ENCODE results near the gene GAPVD1. TPM values are rescaled to one million over a fixed set of nuclear protein-coding genes. Genes with fewer than 3 reads are reported as not detected.
"Not testable (repeated sequence)": the region's sequence is repeated elsewhere in the genome, so short reads cannot be mapped to it uniquely, and the experiment has no call there.

GAPVD1 gene
- total RNA-seq, 2 donors from 2014 or later = 34.4 to 50.1 TPM

DNA sequence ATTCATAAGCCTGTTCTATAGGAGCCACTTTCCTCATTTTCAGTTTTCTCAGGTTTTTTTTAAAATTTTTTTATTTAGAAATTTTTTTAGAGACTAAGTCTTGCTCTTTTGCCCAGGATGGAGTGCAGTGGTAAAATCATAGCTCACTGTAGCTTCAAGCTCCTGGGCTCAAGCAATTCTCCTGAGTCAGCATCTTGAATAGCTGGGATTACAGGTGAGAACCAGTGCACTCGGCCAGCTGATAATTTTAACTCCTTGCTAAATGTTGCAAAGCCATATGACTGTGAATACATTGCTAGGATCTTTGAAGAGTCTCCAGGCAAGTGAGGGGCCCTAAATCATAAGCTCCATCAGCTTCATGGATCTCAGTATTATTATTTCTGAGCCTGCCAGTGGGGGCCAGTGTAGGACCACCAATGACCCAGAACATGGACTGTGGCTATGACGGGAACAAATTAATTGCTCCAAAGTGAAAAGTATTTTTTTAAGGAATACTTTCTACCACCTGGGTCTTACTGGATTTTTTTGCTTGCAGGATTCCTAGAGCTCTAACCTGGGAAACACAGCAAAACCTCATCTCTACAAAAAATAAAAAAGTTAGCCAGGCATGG, 5.7 kb upstream of the GAPVD1 start:
- no peaks in the 10 kb centered on the region for H3K36me3 ChIP-seq
- H3K27me3 ChIP-seq (replicated peaks; ENCODE audit: insufficient read depth) = no peaks in the 10 kb centered on the region
- 15% methylated on average over 2 of the region's 2 CpGs for WGBS
- TF ChIP-seq, protein P1, sequence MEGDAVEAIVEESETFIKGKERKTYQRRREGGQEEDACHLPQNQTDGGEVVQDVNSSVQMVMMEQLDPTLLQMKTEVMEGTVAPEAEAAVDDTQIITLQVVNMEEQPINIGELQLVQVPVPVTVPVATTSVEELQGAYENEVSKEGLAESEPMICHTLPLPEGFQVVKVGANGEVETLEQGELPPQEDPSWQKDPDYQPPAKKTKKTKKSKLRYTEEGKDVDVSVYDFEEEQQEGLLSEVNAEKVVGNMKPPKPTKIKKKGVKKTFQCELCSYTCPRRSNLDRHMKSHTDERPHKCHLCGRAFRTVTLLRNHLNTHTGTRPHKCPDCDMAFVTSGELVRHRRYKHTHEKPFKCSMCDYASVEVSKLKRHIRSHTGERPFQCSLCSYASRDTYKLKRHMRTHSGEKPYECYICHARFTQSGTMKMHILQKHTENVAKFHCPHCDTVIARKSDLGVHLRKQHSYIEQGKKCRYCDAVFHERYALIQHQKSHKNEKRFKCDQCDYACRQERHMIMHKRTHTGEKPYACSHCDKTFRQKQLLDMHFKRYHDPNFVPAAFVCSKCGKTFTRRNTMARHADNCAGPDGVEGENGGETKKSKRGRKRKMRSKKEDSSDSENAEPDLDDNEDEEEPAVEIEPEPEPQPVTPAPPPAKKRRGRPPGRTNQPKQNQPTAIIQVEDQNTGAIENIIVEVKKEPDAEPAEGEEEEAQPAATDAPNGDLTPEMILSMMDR (IDR thresholded peaks at IDR 0.05) = peak in 3 of 4 experiments; percentile 12 to 40 (median 36)
- TF ChIP-seq POLR2A (IDR thresholded peaks at IDR 0.05) = no peak
- no peak overlapping the region for H3K4me3 ChIP-seq
- H3K4me1 ChIP-seq (replicated peaks) = no peaks in the 10 kb centered on the region
- DNase-seq (ENCODE audit: low spot score) = peak; percentile 16
- H3K9me3 ChIP-seq = no peaks in the 10 kb centered on the region
- no peak overlapping the region for H3K27ac ChIP-seq
- intact Hi-C loops (cut with DNase I) = no loop called here

- TF ChIP-seq, protein P1 (IDR thresholded peaks at IDR 0.05) = no peak
- no peak for TF ChIP-seq POLR2A (IDR thresholded peaks at IDR 0.05)
- TF ChIP-seq POLR2AphosphoS5 (IDR thresholded peaks at IDR 0.05) = no peak
- 89% methylated on average over 6 of the region's 6 CpGs for WGBS
- intact Hi-C loops (cut with DNase I) = no loop called here
- no peak overlapping the region for H3K27ac ChIP-seq
- no peak overlapping the region for H3K4me3 ChIP-seq
- no peaks in the 10 kb centered on the region for H3K4me1 ChIP-seq (replicated peaks)
- H3K9me3 ChIP-seq = no peaks in the 10 kb centered on the region
- no peaks in the 10 kb centered on the region for H3K27me3 ChIP-seq (replicated peaks; ENCODE audit: insufficient read depth)
- no peak for DNase-seq (ENCODE audit: low spot score)
- H3K36me3 ChIP-seq = no peaks in the 10 kb centered on the region
Observed at GRCh38 chr9:125258160-125258785, 3.4 kb upstream of the GAPVD1 start.

GRCh38 chr9:125258832-125259534, 2.6 kb upstream of the GAPVD1 start:
- Histone ChIP-seq H3K4me3 (no peak overlapping the region), H3K36me3 (no peaks in the 10 kb centered on the region), H3K27me3 (replicated peaks; ENCODE audit: insufficient read depth) (no peaks in the 10 kb centered on the region), H3K27ac (no peak overlapping the region), H3K9me3 (no peaks in the 10 kb centered on the region), H3K4me1 (replicated peaks) (no peaks in the 10 kb centered on the region)
- 75% methylated on average over 2 of the region's 2 CpGs for WGBS
- TF ChIP-seq POLR2A (IDR thresholded peaks at IDR 0.05) (no peak), POLR2AphosphoS5 (IDR thresholded peaks at IDR 0.05) (no peak)
- intact Hi-C loops (cut with DNase I) = no loop called here
- no peak for DNase-seq (ENCODE audit: low spot score)

DNA sequence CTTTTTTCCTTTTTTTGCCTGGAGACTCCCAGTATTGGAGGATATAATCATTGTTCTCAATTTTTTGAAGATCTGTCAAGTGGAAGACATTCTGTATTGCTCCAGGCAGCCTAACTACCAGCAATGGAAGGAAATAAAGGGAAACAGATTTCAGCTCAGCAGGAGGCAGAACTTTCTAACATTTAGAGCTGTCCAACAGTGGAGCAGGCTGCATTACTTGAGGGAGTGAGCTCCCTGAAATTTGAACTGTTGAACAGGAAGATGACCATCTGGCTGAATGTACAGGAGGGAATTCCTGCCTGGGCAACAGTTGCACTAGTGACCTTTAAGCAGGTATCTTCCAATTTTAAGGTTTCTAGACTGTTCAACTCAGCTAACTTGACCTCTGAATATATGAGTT, 1.1 kb upstream of the GAPVD1 start:
- DNase-seq (ENCODE audit: low spot score) = no peak
- H3K4me1 ChIP-seq (replicated peaks) = no peaks in the 10 kb centered on the region
- TF ChIP-seq POLR2A (IDR thresholded peaks at IDR 0.05) (no peak), POLR2AphosphoS5 (IDR thresholded peaks at IDR 0.05) (no peak)
- TF ChIP-seq, protein P1 (IDR thresholded peaks at IDR 0.05) = no peak
- H3K27ac ChIP-seq = no peak overlapping the region
- intact Hi-C loops (cut with DNase I) = no loop called here
- H3K9me3 ChIP-seq = no peaks in the 10 kb centered on the region
- no peak overlapping the region for H3K4me3 ChIP-seq
- no peaks in the 10 kb centered on the region for H3K36me3 ChIP-seq
- H3K27me3 ChIP-seq (replicated peaks; ENCODE audit: insufficient read depth) = no peaks in the 10 kb centered on the region

DNA sequence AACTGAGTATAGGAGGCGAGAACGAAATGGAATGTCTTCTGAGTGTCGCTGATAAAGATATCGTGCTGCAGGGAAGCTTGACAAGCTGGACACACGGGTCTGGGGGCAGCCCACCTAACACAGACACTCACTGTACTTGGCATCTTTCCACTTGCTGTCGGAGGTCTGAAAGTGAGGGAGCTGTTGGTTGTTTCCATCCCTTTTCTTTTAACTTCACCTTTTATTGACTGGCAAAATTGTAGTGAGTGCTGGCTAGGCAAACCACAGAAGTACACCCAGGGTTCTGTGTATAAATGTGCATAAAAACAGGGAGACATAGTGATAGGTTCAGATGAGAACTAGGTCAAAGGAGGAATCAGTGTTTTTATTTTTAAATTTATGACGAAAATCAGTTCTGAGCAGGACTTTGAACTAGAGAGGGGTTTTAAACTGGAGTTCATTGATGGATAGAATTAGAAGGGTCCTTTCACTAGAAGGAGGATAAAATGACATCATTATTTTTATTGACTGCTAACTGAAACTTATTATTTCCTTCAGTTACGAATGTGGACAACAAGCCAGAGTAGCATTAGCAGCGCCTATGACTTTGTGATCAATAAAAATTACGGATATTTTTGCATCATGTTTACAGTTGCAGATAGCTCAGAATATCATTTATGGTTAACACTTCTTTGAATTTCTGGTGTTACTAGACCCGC, 817 bp downstream of the GAPVD1 start:
- Histone ChIP-seq H3K9me3 (no peaks in the 10 kb centered on the region), H3K27ac (peak overlapping the region; percentile 75 to 84), H3K4me3 (peak overlapping the region; percentile 63 to 97), H3K4me1 (replicated peaks) (no peaks in the 10 kb centered on the region), H3K27me3 (replicated peaks; ENCODE audit: insufficient read depth) (no peaks in the 10 kb centered on the region), H3K36me3 (no peaks in the 10 kb centered on the region)
- DNase-seq (ENCODE audit: low spot score) = no peak
- intact Hi-C loops (cut with DNase I) = no loop called here
- WGBS = 15% methylated on average over 11 of the region's 11 CpGs
- TF ChIP-seq POLR2A (IDR thresholded peaks at IDR 0.05) (no peak), POLR2AphosphoS5 (IDR thresholded peaks at IDR 0.05) (no peak)
- TF ChIP-seq, protein P1 (IDR thresholded peaks at IDR 0.05) = no peak

DNA sequence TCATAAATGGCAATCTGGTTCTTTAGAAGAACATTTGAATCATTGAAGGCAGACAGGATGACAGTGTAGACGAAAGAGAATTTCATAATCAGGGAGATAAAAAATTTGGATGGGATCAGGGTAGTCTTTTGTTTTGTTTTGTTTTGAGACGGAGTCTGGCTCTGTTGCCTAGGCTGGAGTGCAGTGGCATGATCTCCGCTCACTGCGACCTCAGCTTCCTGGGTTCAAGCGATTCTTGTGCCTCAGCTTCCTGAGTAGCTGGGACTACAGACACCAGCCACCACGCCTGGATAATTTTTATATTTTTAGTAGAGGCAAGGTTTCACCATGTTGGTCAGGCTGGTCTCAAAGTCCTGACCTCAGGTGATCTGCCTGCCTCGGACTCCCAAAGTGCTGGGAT, 2.4 kb downstream of the GAPVD1 start:
- H3K27me3 ChIP-seq (replicated peaks; ENCODE audit: insufficient read depth); DNase-seq (ENCODE audit: low spot score); H3K36me3 ChIP-seq; H3K4me3 ChIP-seq; H3K27ac ChIP-seq; H3K9me3 ChIP-seq; intact Hi-C loops (cut with DNase I); H3K4me1 ChIP-seq (replicated peaks): not testable (repeated sequence)
- 91% methylated on average over 7 of the region's 7 CpGs for WGBS
